Umbilical cord (tissue), 2 donors: ENCODE results near the gene NUDT22. TPM values are rescaled to one million over a fixed set of nuclear protein-coding genes. Genes with fewer than 3 reads are reported as not detected.
A peak's percentile ranks its signal among the peaks of the same experiment; 100 is the strongest.

Source experiments
- DNase-seq: peaks from one replicate; pipeline ENCODE4 v3.0.0-alpha.2; 2015; ENCODE audit warnings: low spot score
- total RNA-seq: library from RNA; depleted of rRNA; stranded (reverse); fragments of >200 nt; gene quantifications from one replicate; pipeline ENCODE4 v1.2.3, GENCODE V29; 2014; ENCODE audit warnings: low replicate concordance; ENCODE audit not compliant: insufficient read depth

NUDT22 gene, protein sequence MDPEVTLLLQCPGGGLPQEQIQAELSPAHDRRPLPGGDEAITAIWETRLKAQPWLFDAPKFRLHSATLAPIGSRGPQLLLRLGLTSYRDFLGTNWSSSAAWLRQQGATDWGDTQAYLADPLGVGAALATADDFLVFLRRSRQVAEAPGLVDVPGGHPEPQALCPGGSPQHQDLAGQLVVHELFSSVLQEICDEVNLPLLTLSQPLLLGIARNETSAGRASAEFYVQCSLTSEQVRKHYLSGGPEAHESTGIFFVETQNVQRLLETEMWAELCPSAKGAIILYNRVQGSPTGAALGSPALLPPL
- 17.3 TPM for total RNA-seq

DNA sequence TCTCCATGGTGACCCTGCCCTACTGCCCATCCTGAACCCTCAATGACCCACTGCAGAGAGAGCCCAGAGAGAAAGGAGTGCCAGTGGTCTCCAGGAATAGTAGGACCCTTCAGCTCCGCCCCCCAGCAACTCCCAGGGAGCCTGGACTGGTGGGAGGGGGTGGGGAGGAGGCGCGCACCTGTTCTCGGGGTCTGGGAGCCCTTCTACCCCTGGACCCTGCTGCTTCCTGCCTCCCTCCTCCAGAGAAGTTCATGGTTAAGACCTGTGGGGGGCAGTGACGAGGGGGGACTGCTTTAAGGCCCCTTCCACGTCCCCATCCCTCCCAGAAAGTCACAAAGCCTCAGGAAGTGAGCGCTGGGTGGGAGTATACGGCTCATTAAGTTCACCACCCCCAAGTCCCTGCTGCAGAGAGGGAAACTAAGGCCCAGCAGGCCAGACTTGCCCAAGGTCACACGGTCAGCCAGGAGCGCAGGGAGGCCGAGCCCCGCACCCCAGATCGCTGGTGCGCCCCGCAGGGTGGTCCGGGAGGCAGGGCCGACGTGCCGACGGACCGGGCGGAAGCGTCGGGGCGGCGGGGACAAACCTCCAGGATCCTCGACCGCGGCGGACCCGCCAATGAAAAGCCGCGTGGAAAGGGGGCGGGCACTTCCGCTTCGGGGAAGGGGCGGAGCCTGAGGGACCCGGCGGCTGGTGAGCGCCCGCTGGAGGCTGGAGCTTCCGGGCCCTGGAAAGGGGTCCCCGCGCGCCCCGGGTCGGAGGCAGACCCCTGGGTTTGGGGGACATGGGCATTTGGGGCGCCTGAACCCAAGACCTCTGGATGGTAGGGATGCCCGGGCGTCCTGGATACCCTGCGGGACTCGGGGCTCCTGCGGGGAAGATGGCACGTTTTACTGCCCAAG is at the start of gene NUDT22, which contains the start of gene TRPT1:
Gene NUDT22, plus strand, starts transcription at position 667 of the 899 bp plus-strand sequence. CDS start 379 bp downstream, outside the sequence.
Gene TRPT1, minus strand, starts transcription at position 579 of the 899 bp plus-strand sequence. Its CDS starts 326 bp downstream, at position 253.
- peak; percentile 90 for DNase-seq

DNA sequence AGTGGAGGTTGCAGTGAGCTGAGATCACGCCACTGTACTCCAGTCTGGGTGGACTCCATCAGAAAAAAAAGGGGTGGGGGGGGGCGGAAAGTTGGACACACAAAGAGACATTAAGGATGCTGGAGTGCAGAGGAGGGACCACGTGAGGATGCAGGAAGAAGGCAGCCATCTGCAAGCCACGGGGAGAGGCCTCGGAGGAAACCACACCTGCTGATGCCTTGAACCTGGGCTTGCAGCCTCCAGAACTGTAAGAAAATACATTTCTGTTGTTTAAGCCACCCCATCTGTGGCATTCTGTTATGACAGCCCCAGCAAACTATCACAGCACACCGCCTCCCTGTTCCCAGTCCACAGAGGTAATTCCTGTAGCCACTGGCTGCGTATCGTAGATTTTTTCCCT is 49.3 kb upstream of the NUDT22 start:
- no peak for DNase-seq

DNA sequence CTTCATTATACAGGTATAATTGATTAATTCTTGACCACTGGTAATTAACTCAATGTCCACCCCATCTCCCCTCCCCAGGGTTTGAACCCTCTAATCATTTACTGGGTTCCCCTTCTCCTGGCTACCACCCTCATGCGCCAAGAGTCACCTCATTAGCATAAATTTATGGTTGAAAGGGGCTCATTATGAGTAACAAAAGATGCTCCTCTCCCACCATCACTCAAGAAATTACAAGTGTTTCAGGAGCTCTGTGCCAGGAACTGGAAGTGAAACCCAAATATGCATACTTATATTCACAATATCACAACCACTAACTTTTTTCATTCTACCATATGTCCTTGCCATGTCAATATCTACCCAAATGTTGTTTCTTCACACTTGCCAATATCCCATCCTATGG is 47.9 kb upstream of the NUDT22 start:
- no peak for DNase-seq

DNA sequence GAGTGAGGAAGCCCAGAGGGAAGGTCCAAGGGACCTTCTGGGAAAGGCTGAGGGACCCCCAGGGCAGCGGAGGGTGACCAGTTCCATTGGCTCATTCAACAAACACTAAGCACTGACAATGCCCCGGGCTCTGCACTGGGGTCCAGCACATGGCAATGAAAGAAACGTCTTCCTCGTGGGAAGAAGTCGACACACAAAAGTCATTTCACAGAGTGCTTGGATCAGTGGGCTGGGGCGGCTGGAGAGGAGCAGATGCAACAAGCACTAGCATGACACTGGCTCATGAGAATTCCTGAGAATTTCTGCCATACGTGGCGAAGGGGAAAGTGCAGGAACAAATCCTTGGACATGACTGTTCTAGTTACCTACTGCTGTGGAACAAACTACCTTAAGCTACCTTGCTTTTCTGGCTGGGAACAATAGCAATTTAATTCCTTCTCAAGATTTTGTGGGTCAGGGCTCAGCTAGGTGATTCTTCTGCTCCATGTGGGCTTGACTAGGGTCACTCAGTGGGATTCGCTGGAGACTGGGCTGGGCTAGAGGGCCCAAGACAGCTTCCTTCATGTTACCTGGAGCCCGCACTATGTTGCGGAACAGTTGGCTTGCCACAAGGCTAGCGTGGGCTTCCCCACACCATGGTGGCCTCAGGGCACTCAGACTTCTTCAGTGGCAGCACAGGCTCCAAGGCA is 47.0 kb upstream of the NUDT22 start:
- no peak for DNase-seq

DNA sequence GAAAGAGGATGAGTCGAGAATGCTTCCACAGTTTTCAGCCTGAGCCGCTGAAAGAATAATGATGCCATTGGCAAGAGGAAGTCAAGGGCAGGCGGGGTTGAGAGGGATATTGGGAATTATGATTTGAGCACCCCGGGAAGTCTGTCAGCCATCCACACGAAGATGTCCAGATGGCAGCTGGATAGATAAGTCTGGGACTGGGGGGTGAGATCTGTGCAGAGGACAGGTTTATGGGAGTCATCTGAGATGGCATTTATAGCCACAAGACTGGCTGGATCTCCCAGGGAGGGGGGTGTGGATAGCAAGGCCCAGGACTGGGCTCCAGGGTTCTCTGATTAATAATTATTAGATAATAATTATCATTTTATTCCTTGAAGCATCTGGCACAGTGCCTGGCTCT is 45.2 kb upstream of the NUDT22 start:
- DNase-seq: peak; percentile 64

DNA sequence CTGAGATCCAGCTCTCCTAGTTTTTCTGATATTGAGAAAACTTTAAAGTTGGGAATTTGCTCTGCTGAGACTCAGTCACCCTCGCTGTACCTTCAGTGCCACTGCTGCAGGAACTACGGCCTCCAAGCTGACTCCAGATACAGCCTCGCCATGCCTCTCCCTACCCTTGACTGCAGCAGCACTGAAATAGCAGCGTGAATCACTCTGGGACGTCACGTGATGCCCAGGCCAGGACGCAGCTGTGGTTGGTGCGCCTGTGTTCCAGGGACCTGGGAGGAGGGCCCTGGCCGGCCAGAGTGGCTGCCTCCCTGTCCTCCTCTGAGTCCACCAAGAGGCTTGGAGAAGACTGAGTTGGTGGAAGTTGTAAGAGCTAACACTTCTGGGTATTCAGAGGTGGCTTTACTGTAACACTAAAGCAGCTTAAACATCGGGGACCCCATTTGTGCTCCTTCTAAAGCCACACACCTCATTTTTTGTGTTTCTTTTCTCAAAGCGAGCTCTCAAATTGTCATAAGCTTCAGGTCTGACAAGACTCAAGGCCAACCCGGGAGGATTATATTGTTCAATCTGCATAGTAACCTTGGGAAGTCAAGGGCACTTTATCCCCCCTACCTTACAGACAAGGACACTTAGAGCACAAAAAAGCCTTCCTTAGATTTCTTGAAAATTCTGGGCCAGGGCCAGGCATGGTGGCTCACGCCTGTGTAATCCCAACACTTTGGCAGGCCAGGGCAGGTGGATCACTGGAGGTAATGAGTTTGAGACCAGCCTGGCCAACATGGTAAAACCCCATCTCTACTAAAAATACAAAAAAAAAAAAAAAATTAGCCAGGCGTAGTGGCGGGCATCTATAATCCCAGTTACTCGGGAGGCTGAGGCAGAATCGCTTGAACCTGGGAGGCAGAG is 44.3 kb upstream of the NUDT22 start:
- peak; percentile 97 for DNase-seq

DNA sequence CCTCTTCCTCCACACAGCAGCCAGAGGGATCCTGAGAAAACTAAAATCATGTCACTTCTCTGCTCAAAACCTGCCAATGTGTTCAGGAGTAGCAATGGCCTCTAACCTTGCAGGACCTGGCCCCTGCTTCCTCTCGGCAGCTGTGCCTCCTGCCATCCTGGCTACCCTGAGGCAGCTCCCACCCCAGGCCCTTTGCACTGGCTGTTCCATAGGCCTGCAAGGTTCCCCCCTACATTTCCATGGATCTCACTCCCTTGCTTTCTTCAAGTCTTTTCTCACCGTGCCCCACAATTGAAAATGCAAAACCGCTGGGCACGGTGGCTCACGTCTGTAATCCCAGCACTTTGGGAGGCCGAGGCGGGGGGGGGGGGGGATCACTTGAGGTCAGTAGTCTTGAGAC is 42.2 kb upstream of the NUDT22 start:
- no peak for DNase-seq

DNA sequence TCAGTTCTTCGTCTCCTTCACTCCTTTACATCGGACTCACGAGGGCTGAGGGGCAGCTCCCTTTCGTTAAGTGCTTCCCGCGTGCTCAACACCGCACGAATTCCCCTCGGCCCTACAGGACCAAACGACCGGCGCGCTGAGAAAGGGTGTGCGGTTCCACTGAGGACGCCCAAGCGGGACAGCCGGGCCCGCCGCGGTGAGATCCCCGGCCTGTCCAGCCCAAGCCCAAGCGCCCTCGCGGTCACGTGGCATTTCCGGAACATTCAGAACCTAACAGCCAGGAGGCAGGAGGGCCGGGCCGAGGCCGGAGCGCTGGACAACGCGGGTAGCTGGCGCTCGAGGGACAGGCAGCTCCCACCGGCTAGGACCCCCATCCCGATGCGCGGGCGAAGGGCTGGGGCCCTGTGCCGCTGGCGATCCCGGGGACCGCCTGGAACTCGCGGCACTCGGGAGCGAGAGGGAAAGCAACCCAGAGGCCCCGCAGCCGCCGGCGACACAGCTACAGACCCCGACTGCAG is 40.8 kb upstream of the NUDT22 start:
- peak; percentile 82 for DNase-seq

DNA sequence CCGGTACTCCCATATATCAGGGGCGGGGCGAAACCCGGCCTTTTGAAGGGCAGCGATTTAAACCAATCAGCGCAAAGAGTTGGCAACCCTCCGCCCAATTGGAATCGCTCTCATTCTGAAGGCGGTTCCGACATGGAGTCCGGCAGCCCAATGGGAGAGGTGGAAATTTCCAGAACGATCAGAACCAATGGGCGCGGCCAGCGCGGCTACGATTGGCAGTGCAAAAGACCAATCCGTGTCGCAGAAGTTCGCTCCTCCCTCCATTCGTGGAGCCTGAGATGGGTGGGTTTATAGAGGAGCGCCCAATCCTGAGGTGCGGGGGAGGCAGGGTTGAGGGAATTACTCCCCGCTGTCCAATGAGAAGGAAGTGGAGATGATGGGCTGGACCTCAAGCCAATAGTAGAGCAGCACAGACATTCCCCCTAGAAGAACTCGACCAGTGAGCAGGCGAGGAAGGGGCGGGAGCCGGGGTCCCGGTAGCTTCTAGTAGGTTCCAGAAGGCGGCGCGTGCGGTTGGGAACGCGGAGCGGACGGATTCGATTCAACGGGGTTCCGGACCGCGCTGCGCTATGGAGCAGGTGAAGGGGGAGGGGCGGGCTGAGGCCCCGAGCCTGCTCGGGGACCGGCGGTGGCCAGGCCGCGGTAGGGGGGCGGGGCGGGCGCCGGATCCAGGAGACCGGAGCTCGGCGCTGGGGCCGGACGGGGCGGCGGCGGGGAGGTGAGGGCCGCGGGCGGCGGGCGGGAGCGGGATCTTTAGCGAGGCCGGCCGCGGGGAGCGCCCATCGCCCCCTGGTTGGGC is 40.2 kb upstream of the NUDT22 start, which contains the start of gene STIP1:
Gene STIP1, plus strand, starts transcription at position 479 of the 799 bp plus-strand sequence. Its CDS starts 91 bp downstream, at position 570.
- peak; percentile 100 for DNase-seq

DNA sequence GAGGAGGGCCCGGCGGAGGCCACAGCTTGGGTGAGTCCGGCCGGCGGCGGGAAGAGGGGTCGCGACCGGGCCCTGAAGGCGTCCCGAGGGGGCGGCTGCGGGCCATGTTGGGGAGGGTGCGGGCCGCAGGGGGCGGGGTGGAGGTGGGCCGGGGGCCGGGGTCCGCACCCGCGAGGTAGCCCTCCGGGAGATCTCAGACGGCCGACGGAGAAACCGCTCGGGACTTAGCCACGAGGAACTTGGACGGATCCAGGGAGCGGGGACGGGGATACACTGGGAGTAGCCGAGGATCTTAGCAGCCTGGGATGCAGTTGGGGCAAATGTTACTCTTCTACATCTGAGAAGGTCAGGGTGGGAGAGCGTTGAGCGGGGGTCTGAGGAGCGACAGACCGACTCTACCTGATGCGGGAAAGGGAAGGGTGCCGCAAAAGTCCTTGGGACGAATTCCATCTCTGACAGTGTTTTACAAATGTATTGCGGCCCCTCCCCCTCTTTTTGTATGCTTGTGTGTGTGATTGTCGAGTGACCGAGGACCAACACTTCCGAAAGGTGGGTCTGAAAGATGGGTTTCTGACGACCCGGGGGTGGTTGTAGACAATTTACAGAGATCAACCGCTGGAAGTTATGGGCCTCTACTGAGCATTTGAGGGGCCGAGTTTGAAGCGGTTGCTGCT is 39.4 kb upstream of the NUDT22 start:
- DNase-seq: peak; percentile 43

DNA sequence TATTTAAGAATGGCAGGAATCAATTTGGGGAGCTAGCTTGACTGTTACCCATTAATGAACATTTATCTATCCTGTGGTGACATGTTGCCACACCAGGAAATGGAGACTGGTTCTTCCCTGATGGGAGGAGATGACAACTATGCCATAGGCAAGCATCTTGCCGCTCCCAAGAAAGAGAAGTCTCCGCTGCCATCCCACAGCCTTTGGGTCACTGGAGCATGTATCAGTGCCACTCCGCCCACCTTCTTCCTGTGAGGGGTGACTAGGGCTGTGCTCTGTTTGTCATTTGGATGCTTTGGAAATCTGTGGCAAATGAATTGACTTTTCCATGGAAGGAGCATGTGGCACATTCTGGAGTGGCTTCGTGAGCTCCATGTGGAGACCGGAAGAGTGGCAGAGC is 33.6 kb upstream of the NUDT22 start:
- no peak for DNase-seq

DNA sequence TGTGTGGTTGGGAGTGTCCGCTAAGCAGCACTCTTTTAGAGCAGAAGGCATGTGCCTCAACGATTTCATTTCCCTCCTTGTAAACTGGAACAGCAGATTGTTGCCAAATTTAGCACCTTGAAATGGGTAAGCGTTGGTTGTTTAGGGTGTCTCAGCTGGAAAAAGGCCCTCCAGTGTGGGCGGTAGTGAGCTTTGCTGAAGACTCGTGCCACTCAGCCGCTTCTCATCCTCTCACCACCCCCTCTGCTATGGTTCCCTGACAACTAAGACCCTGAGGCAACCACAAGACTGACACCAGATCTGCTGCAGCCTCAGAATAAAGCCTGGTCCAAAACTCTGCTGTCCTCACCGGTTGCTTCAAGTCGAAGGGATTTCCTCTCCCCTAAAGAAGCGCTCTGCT is 29.4 kb upstream of the NUDT22 start:
- no peak for DNase-seq

DNA sequence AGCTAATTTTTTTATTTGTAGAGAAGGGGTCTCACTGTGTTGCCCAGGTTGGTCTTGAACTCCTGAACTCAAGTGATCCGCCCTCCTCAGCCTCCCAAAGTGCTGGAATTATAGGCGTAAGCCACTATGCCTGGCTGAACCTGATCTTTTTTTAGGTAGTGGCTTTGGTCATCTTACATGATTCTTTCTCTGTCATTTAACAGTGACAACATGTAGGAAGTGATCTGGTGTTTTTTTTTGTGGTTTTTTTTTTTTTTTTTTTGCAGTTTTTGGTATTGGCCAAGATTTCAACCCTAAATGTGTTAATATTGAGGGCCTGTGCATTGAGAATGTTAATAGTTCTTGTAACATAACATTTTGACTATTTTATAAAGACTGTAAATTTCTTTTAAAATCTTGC is 27.6 kb upstream of the NUDT22 start:
- no peak for DNase-seq

DNA sequence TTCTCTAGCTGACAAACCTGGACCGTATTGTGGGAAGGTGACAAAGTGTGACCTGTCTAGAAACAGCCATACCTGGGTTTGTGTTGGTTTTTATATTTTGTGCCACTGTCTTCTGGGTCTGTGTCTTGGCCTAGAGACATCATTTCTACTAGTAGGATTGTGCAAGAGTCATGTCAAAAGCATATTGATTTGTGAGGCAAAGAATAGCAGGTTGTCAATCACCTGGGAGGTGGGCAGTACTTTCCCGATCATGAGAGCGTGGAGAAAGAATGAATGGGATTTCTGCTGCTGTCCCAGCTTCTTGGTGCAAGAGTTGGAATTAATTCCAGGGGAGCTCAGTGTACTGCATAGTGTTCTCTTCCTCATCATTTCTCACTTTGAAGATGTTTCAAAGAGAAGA is 24.5 kb upstream of the NUDT22 start:
- DNase-seq: no peak

DNA sequence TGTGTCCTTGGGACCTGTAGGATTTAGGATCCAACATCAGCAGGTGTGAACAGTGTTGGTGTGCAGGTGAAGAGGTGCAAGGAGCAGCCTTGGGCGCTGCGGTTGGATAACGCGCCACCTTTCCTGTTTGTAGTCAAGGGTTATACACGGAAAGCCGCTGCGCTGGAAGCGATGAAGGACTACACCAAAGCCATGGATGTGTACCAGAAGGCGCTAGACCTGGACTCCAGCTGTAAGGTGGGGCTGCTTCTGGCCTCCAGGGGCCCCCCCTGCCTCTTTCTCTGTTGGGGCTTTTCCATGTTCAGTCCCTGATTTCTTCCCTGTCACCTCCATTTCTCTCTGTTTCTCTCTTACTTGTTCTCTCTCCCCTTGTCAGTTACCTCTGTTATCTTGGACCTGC is 23.1 kb upstream of the NUDT22 start:
- no peak for DNase-seq

DNA sequence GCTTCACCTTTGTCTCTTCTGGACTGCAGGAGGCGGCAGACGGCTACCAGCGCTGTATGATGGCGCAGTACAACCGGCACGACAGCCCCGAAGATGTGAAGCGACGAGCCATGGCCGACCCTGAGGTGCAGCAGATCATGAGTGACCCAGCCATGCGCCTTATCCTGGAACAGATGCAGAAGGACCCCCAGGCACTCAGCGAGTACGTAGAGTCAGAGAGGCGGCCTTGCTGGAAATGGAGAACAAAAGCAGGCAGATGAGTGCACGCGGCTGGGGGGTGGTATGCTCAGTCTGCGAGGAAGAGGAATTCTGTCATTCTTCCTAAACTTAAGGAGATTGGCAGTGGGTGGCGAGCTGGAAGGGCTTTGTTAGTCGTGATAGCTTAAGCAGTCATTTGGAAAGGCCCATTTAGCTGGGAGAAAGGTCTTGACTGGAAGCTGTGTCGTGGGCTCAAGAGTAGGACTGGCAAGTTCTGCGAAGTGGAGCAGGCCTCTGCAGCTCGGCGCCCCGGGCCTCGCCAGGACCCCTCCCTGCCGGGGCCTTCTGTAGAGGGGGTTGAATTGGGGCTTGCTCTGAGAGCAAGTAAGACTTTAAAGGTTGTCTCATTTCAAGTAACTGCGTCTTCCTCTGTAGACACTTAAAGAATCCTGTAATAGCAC is 22.5 kb upstream of the NUDT22 start:
- DNase-seq: no peak

DNA sequence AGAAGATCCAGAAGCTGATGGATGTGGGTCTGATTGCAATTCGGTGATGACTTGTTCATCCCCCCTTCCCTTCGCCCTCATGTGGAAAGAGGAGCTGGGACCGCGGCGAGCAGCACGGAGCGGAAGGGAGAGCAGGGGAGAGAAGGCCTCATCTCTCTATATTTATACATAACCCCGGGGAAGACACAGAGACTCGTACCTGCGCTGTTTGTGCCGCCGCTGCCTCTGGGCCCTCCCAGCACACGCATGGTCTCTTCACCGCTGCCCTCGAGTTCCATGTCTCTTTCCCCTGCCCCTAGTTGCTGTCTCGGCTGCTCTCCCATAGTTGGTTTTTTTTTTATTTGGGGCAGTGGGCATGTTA is 22.0 kb upstream of the NUDT22 start:
- no peak for DNase-seq

DNA sequence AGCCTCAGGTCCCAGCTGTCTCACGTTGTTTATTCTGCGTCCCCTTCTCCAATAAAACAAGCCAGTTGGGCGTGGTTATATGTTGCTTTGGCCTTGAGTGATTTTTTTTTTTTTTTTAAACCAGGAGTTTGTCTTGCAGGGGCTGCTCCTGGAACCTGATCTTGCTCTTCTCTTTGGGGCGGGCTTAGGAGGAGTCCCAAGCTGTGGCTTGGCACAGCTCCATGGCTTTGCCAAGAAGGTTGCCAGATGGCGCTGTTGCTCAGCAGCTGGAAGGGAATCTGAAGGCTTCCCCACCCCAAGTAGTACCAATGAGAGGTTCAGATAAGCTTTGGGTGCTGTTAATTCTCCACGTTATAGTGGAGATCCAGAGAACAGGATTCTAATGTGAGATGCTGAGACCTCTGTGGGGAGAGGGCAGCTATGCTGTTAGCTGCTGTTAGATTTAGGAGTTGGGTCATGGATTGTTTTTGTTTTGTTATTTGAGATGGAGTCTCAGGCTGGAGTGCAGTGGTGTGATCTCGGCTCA is 21.5 kb upstream of the NUDT22 start:
- DNase-seq: peak; percentile 93
